HCT116 (cell line): Measurements from ENCODE around the gene RBM26. TPM values are rescaled to one million over a fixed set of nuclear protein-coding genes. Genes with fewer than 3 reads are reported as not detected.
"Not testable (repeated sequence)": the region's sequence is repeated elsewhere in the genome, so short reads cannot be mapped to it uniquely, and the experiment has no call there.

Experiments
- ATAC-seq: fragments of 200-7000 bp; cut with Tn5 transposase; 2 replicates; pipeline ENCODE4 v1.9.1; 2020; ENCODE audit warnings: mild to moderate bottlenecking, moderate library complexity
- BruUV-seq: library from RNA; stranded (reverse); fragments of 400-500 nt; replicated peaks from 2 replicates; lab custom pipeline; 2021; lab: Mats Ljungman, UMichigan
- CTCF ChIA-PET: fragments of 300-600 bp; sonication (Branson Sonifier 250); formaldehyde crosslinking; loops from one replicate; lab custom pipeline; 2021; ENCODE audit warnings: antibody characterized with exemption; lab: Charles Lee
- POLR2A ChIA-PET: fragments of 300-600, 350-600 bp; sonication (Branson Sonifier 250); formaldehyde crosslinking; loops from one replicate; lab custom pipeline; 2021; ENCODE audit warnings: antibody characterized with exemption; lab: Charles Lee
- RAD21 ChIA-PET, 2 experiments: fragments of 300-600 bp; sonication (Branson Sonifier 250); formaldehyde crosslinking; loops; one replicate each; lab custom pipeline; 2023; ENCODE audit warnings: low total read pairs in 2 of 2; ENCODE audit not compliant: uncharacterized antibody in 2 of 2, unreplicated experiment in 2 of 2, low non-redundant PET in 1 of 2; lab: Charles Lee
- DNase-seq: peaks from one replicate; pipeline ENCODE4 v3.0.0-alpha.2; 2010; ENCODE audit warnings: low read depth, low spot score
- H2AFZ ChIP-seq: fragments of 200-600 bp; shearing (Covaris generic), sonication (generic); 2 replicates; pipeline ENCODE4 v1.6.1; 2017; ENCODE audit warnings: low read depth, mixed run types, mixed read lengths, antibody characterized with exemption, low read length; ENCODE audit not compliant: poor library complexity, severe bottlenecking
- H3K27ac ChIP-seq: 2 replicates; pipeline ENCODE4 v1.5.1; 2012; ENCODE audit warnings: low read depth, low read length
- H3K27me3 ChIP-seq: fragments of 200-600 bp; sonication (generic); 2 replicates; pipeline ENCODE4 v1.6.1; 2016; ENCODE audit warnings: mixed run types, low read length, mixed read lengths; ENCODE audit not compliant: insufficient read depth
- H3K36me3 ChIP-seq, 2 experiments: fragments of 200-500 bp in 1 of 2; fragments of 200-600 bp in 1 of 2; sonication (Bioruptor generic) in 1 of 2; sonication (generic) in 1 of 2; 2 replicates each; pipeline versions ENCODE4 v1.5.1 to v1.6.1; 2014 to 2016; ENCODE audit warnings: low read length in 2 of 2, inconsistent platforms in 1 of 2, mixed read lengths in 1 of 2, mixed run types in 1 of 2; ENCODE audit not compliant: insufficient read depth in 2 of 2, control insufficient read depth in 1 of 2
- H3K4me1 ChIP-seq, 2 experiments: fragments of 200-600 bp in 1 of 2; sonication (generic) in 1 of 2; 2 replicates each; pipeline versions ENCODE4 v1.5.1 to v1.6.1; 2012 to 2017; ENCODE audit warnings: low read length in 2 of 2, inconsistent platforms in 1 of 2, mild to moderate bottlenecking in 1 of 2, mixed read lengths in 1 of 2, mixed run types in 1 of 2, moderate library complexity in 1 of 2; ENCODE audit not compliant: insufficient read depth in 2 of 2, control insufficient read depth in 1 of 2
- H3K4me2 ChIP-seq: fragments of 200-600 bp; sonication (generic); 2 replicates; pipeline ENCODE4 v1.6.1; 2017; ENCODE audit warnings: mixed run types, low read length, mixed read lengths
- H3K4me3 ChIP-seq, 2 experiments: fragments of 200-600 bp in 1 of 2; sonication (generic) in 1 of 2; replicated peaks in 1 of 2; 2 replicates each; pipeline ENCODE4 v1.5.1; 2011 to 2016; ENCODE audit warnings: low read length in 2 of 2, control low read depth in 1 of 2, low read depth in 1 of 2, mild to moderate bottlenecking in 1 of 2, mixed read lengths in 1 of 2, mixed run types in 1 of 2
- H3K79me2 ChIP-seq: fragments of 200-600 bp; sonication (generic); 2 replicates; pipeline ENCODE4 v1.6.1; 2017; ENCODE audit warnings: mild to moderate bottlenecking, mixed run types, low read length, moderate library complexity, mixed read lengths; ENCODE audit not compliant: insufficient read depth
- H3K9ac ChIP-seq: fragments of 200-600 bp; sonication (generic); 2 replicates; pipeline ENCODE4 v1.6.1; 2016; ENCODE audit warnings: low read length, mixed read lengths
- H3K9me2 ChIP-seq: fragments of 200-600 bp; sonication (generic), shearing (Covaris generic); 2 replicates; pipeline ENCODE4 v1.6.1; 2017; ENCODE audit warnings: mixed run types, mild to moderate bottlenecking, moderate library complexity; ENCODE audit not compliant: insufficient read depth
- H3K9me3 ChIP-seq, 2 experiments: fragments of 200-500 bp in 1 of 2; fragments of 200-600 bp in 1 of 2; sonication (Bioruptor generic) in 1 of 2; sonication (generic) in 1 of 2; 2 replicates each; pipeline ENCODE4 v1.6.1; 2014 to 2017; ENCODE audit warnings: low read length in 2 of 2, mixed read lengths in 2 of 2, inconsistent platforms in 1 of 2, low read depth in 1 of 2, mild to moderate bottlenecking in 1 of 2, mixed run types in 1 of 2, moderate library complexity in 1 of 2; ENCODE audit not compliant: control insufficient read depth in 1 of 2, insufficient read depth in 1 of 2
- H4K20me1 ChIP-seq: fragments of 200-600 bp; sonication (generic), shearing (Covaris generic); 2 replicates; pipeline ENCODE4 v1.6.1; 2017; ENCODE audit warnings: mixed run types, mild to moderate bottlenecking, moderate library complexity; ENCODE audit not compliant: insufficient read depth
- CBX3 ChIP-seq: IDR thresholded peaks from 2 replicates; pipeline ENCODE4 v1.6.1; 2012; ENCODE audit warnings: low read depth
- EZH2 ChIP-seq: fragments of 200-600 bp; sonication (generic); IDR thresholded peaks from 2 replicates; pipeline ENCODE4 v1.6.1; 2017; ENCODE audit warnings: antibody characterized with exemption, mixed run types
- EZH2phosphoT487 ChIP-seq: fragments of 200-600 bp; IDR thresholded peaks from 2 replicates; pipeline ENCODE4 v1.6.1; 2018; ENCODE audit warnings: antibody characterized with exemption, borderline replicate concordance
- JUND ChIP-seq: IDR thresholded peaks from 2 replicates; pipeline ENCODE4 v1.6.1; 2012
- MAX ChIP-seq: IDR thresholded peaks from 2 replicates; pipeline ENCODE4 v1.6.1; 2012
- POLR2A ChIP-seq: IDR thresholded peaks from 2 replicates; pipeline ENCODE4 v1.7.0; 2011; ENCODE audit warnings: borderline replicate concordance; ENCODE audit not compliant: insufficient read depth, insufficient read length; ENCODE audit errors: extremely low read depth
- RAD21 ChIP-seq: IDR thresholded peaks from 2 replicates; pipeline ENCODE4 v1.6.1; 2012; ENCODE audit warnings: low read depth, mild to moderate bottlenecking
- SRF ChIP-seq: IDR thresholded peaks from 2 replicates; pipeline ENCODE4 v1.6.1; 2012; ENCODE audit warnings: low read depth
- TCF7L2 ChIP-seq: IDR thresholded peaks from 2 replicates; pipeline ENCODE4 v1.7.0; 2011; ENCODE audit warnings: borderline replicate concordance, inconsistent platforms; ENCODE audit not compliant: insufficient read depth, insufficient read length; ENCODE audit errors: extremely low read depth
- ZFX ChIP-seq: fragments of 450-650 bp; IDR thresholded peaks from 2 replicates; pipeline ENCODE4 v1.6.1; 2017
- ZNF274 ChIP-seq: fragments of 200-500 bp; sonication (Bioruptor generic); IDR thresholded peaks from 2 replicates; pipeline ENCODE4 v1.6.1; 2014; ENCODE audit warnings: mild to moderate bottlenecking, low read depth, low read length, inconsistent platforms
- intact Hi-C: fragments of 100-400 bp; cut with micrococcal nuclease; formaldehyde crosslinking; loops from 2 replicates; pipeline ENCODE4 v1.10.0; 2022
- total RNA-seq: library from RNA; stranded (reverse); gene quantifications from one replicate; pipeline ENCODE4 v1.2.1, GENCODE V29; 2021; ENCODE audit not compliant: unreplicated experiment

Gene RBM26
- total RNA-seq, 1 experiment from 2014 or later: 52.5 TPM

DNA sequence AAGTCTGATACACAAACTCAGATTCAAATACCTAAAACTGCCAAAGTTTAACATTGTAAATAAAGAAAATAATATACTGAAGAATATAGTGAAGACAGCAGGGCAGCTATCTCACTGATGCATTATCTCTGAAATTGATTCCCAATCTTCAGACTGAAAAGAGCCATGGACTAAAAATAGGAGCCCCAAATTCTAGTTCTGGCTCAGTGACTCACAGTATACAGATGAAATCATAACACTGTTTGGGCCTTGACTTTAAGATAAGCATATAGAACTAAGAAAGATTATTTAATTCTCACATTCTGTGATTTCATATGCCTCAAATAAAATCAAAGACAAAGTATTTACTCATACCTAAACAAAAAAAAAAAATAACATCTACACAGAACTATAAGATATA lies 53.9 kb downstream of the RBM26 start:
- no peaks in the 10 kb centered on the region for H3K9me3 ChIP-seq
- BruUV-seq: no TSS peak
- peaks cover 3% of the 10 kb centered on the region; the same call in 1 of the 2 replicates for H4K20me1 ChIP-seq
- no peak overlapping the region for H3K9ac ChIP-seq
- no peak overlapping the region for H3K4me2 ChIP-seq
- H3K27ac ChIP-seq: no peak overlapping the region
- no peaks in the 10 kb centered on the region for H3K9me2 ChIP-seq
- H3K4me3 ChIP-seq: no peak overlapping the region
- ChIA-PET RAD21 (no interaction called here), POLR2A (no interaction called here), CTCF (no interaction called here)
- DNase-seq (no peak), ATAC-seq (no peak)
- H3K79me2 ChIP-seq: peaks cover 47% of the 10 kb centered on the region
- H3K4me1 ChIP-seq: no peaks in the 10 kb centered on the region
- H3K36me3 ChIP-seq: peaks cover 15 to 51% of the 10 kb centered on the region in 2 experiments
- no peaks in the 10 kb centered on the region for H3K27me3 ChIP-seq
- no peak overlapping the region for H2AFZ ChIP-seq
- TF ChIP-seq EZH2: no peak
- TF ChIP-seq EZH2phosphoT487: no peak
- TF ChIP-seq ZNF274: no peak
- no peak for TF ChIP-seq CBX3
- TF ChIP-seq SRF: no peak
- no peak for TF ChIP-seq POLR2A
- TF ChIP-seq ZFX: no peak
- TF ChIP-seq TCF7L2: no peak
- TF ChIP-seq JUND: no peak
- TF ChIP-seq RAD21: no peak
- TF ChIP-seq MAX: no peak
- intact Hi-C loops: no loop called here

GRCh38 chr13:79349608-79350007 lies 56.4 kb downstream of the RBM26 start:
- peaks cover 11 to 35% of the 10 kb centered on the region in 2 experiments for H3K36me3 ChIP-seq
- RAD21 ChIA-PET, H3K9me3 ChIP-seq, ATAC-seq, H3K9ac ChIP-seq, H3K9me2 ChIP-seq, H2AFZ ChIP-seq, H3K27me3 ChIP-seq, DNase-seq, BruUV-seq, H3K27ac ChIP-seq, POLR2A ChIA-PET, intact Hi-C loops, H3K4me2 ChIP-seq, H3K4me1 ChIP-seq, H3K4me3 ChIP-seq, H4K20me1 ChIP-seq: not testable (repeated sequence)
- CTCF ChIA-PET: interaction anchor here (1.5 to 1.6 kb wide), 2 partner anchors 42 to 192 kb away, joined by 4 to 5 read pairs; no protein-coding TSS in a partner anchor
- peaks cover 56% of the 10 kb centered on the region for H3K79me2 ChIP-seq
